A549 treated with dexamethasone at 1 μM for 4 hours (cell line): ENCODE measurements around the gene PARD3. TPM values are rescaled to one million over a fixed set of nuclear protein-coding genes. Genes with fewer than 3 reads are reported as not detected.

ENCODE experiments used
- total RNA-seq: library from RNA; stranded (reverse); fragments of 200-300 nt; extraction: Qiagen RNA extraction; gene quantifications from 5 replicates; pipeline ENCODE4 v1.2.3, GENCODE V29; 2022

PARD3 gene
- 59.7 to 72.6 TPM (median 66.9 TPM) in 5 replicates for total RNA-seq

DNA sequence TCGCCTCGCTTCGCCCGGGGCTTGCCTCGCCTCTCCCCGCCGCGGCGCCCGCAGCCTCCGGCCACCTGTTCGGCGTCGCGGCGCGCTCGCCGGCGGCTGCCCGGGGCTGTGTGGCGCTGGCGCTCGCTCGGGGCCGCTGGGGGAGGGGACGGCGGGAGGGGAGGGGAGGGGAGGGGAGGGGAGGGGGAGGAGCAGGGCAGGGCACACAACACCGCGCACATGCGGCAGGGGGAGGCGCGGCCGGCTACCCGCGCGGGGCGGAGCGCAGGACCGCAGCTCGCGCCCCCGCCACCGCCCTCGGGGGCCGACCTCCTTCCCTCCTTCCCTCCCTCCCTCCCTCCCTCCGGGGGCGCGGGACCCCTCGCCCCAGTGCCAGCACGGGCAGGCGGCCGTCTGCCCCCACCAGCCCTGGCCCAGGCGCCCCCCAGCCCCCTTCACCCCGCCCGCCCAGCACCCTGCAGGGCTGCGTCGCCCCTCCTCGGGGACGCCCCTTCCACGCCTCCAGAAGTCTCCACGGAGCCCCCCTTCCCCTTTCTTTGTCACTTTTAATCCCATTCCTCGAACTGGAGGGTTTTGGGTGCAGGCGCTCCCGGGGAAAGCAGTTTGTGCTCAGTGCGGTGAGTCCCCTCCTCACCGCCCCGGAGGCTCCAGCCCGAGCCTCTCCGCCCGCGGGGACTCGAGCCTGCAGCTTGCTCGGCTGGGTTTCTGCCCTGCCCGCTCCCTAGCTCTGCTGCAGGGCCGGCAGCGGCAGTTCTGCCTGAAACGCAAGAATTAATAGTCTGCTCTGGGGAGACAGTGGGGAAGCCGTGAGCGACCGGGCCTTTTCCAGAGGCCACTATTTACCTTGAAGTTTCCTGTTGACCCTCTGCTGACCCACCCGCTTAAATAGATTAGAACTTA is at the start of gene PARD3:
TSS of gene PARD3 (minus strand) at position 112 of the 900 bp plus-strand sequence. CDS start 301 bp downstream, outside the sequence.

